Loucy (cell line): ENCODE results near the gene KLHL17.

Experiments
- CTCF ChIP-seq: fragments of 200-600 bp; sonication (generic); conservative IDR thresholded peaks from 2 replicates; pipeline ENCODE4 v1.5.1; 2014; ENCODE audit warnings: mild to moderate bottlenecking, antibody characterized with exemption, low read length
- EZH2phosphoT487 ChIP-seq: fragments of 200-600 bp; IDR thresholded peaks from 2 replicates; pipeline ENCODE4 v1.6.1; 2018; ENCODE audit warnings: antibody characterized with exemption, mild to moderate bottlenecking, moderate library complexity, borderline replicate concordance

- TF ChIP-seq CTCF (no peak), EZH2phosphoT487 (no peak)
Measured at GRCh38 chr1:917076-917459, 43.3 kb upstream of the KLHL17 start.
